PFSK-1 (cell line): ENCODE results near the gene GTPBP4.

Experiments
- FOXP2 ChIP-seq: optimal IDR thresholded peaks from 2 replicates; pipeline ENCODE3; 2011; ENCODE audit warnings: borderline replicate concordance, control low read depth, inconsistent platforms; ENCODE audit not compliant: insufficient read depth; ENCODE audit errors: extremely low read length, extremely low read depth
- POLR2AphosphoS5 ChIP-seq: IDR thresholded peaks from 2 replicates; pipeline ENCODE4 v1.6.1; 2012; ENCODE audit warnings: low read depth, mild to moderate bottlenecking, control low read depth, low read length, moderate library complexity
- REST ChIP-seq, 2 experiments: IDR thresholded peaks; 2 replicates each; pipeline versions ENCODE4 v1.6.1 to v1.8.0; 2011 to 2012; ENCODE audit warnings: low read depth in 2 of 2, low read length in 2 of 2, control low read depth in 1 of 2, inconsistent platforms in 1 of 2, mild to moderate bottlenecking in 1 of 2, moderate library complexity in 1 of 2; ENCODE audit not compliant: insufficient read depth in 1 of 2
- SIN3A ChIP-seq: IDR thresholded peaks from 2 replicates; pipeline ENCODE4 v1.6.1; 2012; ENCODE audit warnings: mild to moderate bottlenecking, low read length, moderate library complexity, borderline replicate concordance; ENCODE audit not compliant: insufficient read depth
- TAF1 ChIP-seq: IDR thresholded peaks from 2 replicates; pipeline ENCODE4 v1.6.1; 2012; ENCODE audit warnings: low read length, control low read depth, borderline replicate concordance; ENCODE audit not compliant: insufficient read depth

GTPBP4 gene

GRCh38 chr10:1015688-1016087 lies 27.5 kb downstream of the GTPBP4 start:
- no peak for TF ChIP-seq FOXP2
- no peak for TF ChIP-seq POLR2AphosphoS5
- TF ChIP-seq TAF1 = no peak
- TF ChIP-seq SIN3A = no peak
- TF ChIP-seq REST (IDR thresholded peaks at IDR 0.05; ENCODE audit: insufficient read depth in 1 of 2, low read depth in 2 of 2, low read length in 2 of 2) = no peak

GRCh38 chr10:1019362-1019761 lies 31.1 kb downstream of the GTPBP4 start:
- TF ChIP-seq REST (IDR thresholded peaks at IDR 0.05; ENCODE audit: insufficient read depth in 1 of 2, low read depth in 2 of 2, low read length in 2 of 2) = no peak
- TF ChIP-seq TAF1 = no peak
- no peak for TF ChIP-seq POLR2AphosphoS5
- no peak for TF ChIP-seq FOXP2
- no peak for TF ChIP-seq SIN3A

- TF ChIP-seq SIN3A (no peak), FOXP2 (no peak), TAF1 (no peak), REST (IDR thresholded peaks at IDR 0.05; ENCODE audit: insufficient read depth in 1 of 2, low read depth in 2 of 2, low read length in 2 of 2) (no peak), POLR2AphosphoS5 (no peak)
These were observed 32.2 kb downstream of the GTPBP4 start for GRCh38 chr10:1020460-1020859.

GRCh38 chr10:1020958-1021357 lies 32.7 kb downstream of the GTPBP4 start:
- TF ChIP-seq SIN3A (no peak), POLR2AphosphoS5 (no peak), FOXP2 (no peak), TAF1 (no peak), REST (IDR thresholded peaks at IDR 0.05; ENCODE audit: insufficient read depth in 1 of 2, low read depth in 2 of 2, low read length in 2 of 2) (no peak)

GRCh38 chr10:1022413-1022812 lies 34.2 kb downstream of the GTPBP4 start:
- TF ChIP-seq SIN3A = no peak
- peak; percentile 54; the same call in 1 of the 2 replicates for TF ChIP-seq POLR2AphosphoS5
- TF ChIP-seq TAF1 = peak; percentile 32; the same call in 1 of the 2 replicates
- TF ChIP-seq FOXP2 = no peak
- no peak for TF ChIP-seq REST (IDR thresholded peaks at IDR 0.05; ENCODE audit: insufficient read depth in 1 of 2, low read depth in 2 of 2, low read length in 2 of 2)
